Limb (tissue), 2 donors: ENCODE results near the gene AIF1L.

ENCODE experiments used
- DNase-seq, 2 donors: peaks; one replicate each; pipeline ENCODE4 v3.0.0-alpha.2; 2016; ENCODE audit errors: extremely low spot score in 2 of 2

Gene AIF1L

GRCh38 chr9:131096269-131097125 lies at the start of gene AIF1L:
Gene AIF1L (plus strand): TSS chr9:131096531. CDS start chr9:131096630, 99 bp downstream.
- peak in 1 of 2 donors; percentile 80 for DNase-seq

GRCh38 chr9:131046581-131047202 lies 49.6 kb upstream of the AIF1L start:
- DNase-seq, result peak; percentile 49 to 84

GRCh38 chr9:131048332-131048731 lies 48.0 kb upstream of the AIF1L start:
- DNase-seq, result no peak

- no peak for DNase-seq
Measured at GRCh38 chr9:131048820-131049219, 47.5 kb upstream of the AIF1L start.

GRCh38 chr9:131049829-131050715 lies 46.3 kb upstream of the AIF1L start:
- DNase-seq, result no peak

- no peak for DNase-seq
Measured at GRCh38 chr9:131050831-131051230, 45.5 kb upstream of the AIF1L start.

GRCh38 chr9:131051592-131052517 lies 44.5 kb upstream of the AIF1L start:
- no peak for DNase-seq

- no peak for DNase-seq
Measured at GRCh38 chr9:131053896-131054295, 42.4 kb upstream of the AIF1L start.

GRCh38 chr9:131056781-131057506 lies 39.4 kb upstream of the AIF1L start:
- no peak for DNase-seq

- DNase-seq, result no peak
Measured at GRCh38 chr9:131060900-131061630, 35.3 kb upstream of the AIF1L start.

- DNase-seq, result no peak
Measured at GRCh38 chr9:131062969-131063368, 33.4 kb upstream of the AIF1L start.

- DNase-seq, result no peak
Measured at GRCh38 chr9:131065599-131065998, 30.7 kb upstream of the AIF1L start.

GRCh38 chr9:131067625-131068024 lies 28.7 kb upstream of the AIF1L start:
- DNase-seq, result no peak

GRCh38 chr9:131068076-131068816 lies 28.1 kb upstream of the AIF1L start:
- DNase-seq, result no peak

GRCh38 chr9:131069699-131070098 lies 26.6 kb upstream of the AIF1L start:
- no peak for DNase-seq

GRCh38 chr9:131072107-131072870 lies 24.0 kb upstream of the AIF1L start:
- DNase-seq, result no peak

GRCh38 chr9:131072871-131073237 lies 23.5 kb upstream of the AIF1L start:
- no peak for DNase-seq
